Peyer's patch (tissue), 4 donors: ENCODE data around the gene SYS1. TPM values are rescaled to one million over a fixed set of nuclear protein-coding genes. Genes with fewer than 3 reads are reported as not detected.

Experiments
- DNase-seq, 3 donors: peaks; one replicate each; pipeline ENCODE4 v3.0.0-alpha.2; 2017 to 2019
- H3K27ac ChIP-seq, 4 donors: fragments of 200-600 bp; sonication (generic); one replicate each; pipeline ENCODE4 v1.5.1; 2016 to 2019
- H3K27me3 ChIP-seq, 2 donors: fragments of 200-600 bp; sonication (generic); one replicate each; pipeline ENCODE4 v1.5.1; 2019
- H3K36me3 ChIP-seq, 3 donors: fragments of 200-600 bp; sonication (generic); one replicate each; pipeline ENCODE4 v1.5.1; 2016 to 2019
- H3K4me1 ChIP-seq, 4 donors: fragments of 200-600 bp; sonication (generic); one replicate each; pipeline ENCODE4 v1.5.1; 2016 to 2019
- H3K4me3 ChIP-seq, 4 donors: fragments of 200-600 bp; sonication (generic); 1 replicate in 3 of 4; 2 replicates in 1 of 4; pipeline ENCODE4 v1.5.1; 2016 to 2019; ENCODE audit warnings: mild to moderate bottlenecking in 1 of 4
- H3K9me3 ChIP-seq, 4 donors: fragments of 200-600 bp; sonication (generic); one replicate each; pipeline ENCODE4 v1.5.1; 2016 to 2019; ENCODE audit warnings: mild to moderate bottlenecking in 1 of 4
- CTCF ChIP-seq, 6 experiments: fragments of 450-650 bp in 4 of 6; fragments of 200-600 bp in 2 of 6; sonication (generic) in 1 of 6; IDR thresholded peaks; one replicate each; pipeline ENCODE4 v1.5.1; 2017 to 2019; ENCODE audit warnings: antibody characterized with exemption in 6 of 6, mild to moderate bottlenecking in 3 of 6, moderate library complexity in 1 of 6
- POLR2A ChIP-seq, 2 donors: fragments of 450-650 bp; IDR thresholded peaks; one replicate each; pipeline ENCODE4 v1.5.1; 2017; ENCODE audit warnings: antibody characterized with exemption in 2 of 2, mild to moderate bottlenecking in 2 of 2, moderate library complexity in 2 of 2
- total RNA-seq, 4 donors: library from RNA; depleted of rRNA; stranded (reverse); fragments of >200 nt; gene quantifications; one replicate each; pipeline ENCODE4 v1.1.0, GENCODE V29; 2016

SYS1 gene
- total RNA-seq, 4 donors from 2014 or later = 23.1 to 62.2 (median 46.9) TPM

DNA sequence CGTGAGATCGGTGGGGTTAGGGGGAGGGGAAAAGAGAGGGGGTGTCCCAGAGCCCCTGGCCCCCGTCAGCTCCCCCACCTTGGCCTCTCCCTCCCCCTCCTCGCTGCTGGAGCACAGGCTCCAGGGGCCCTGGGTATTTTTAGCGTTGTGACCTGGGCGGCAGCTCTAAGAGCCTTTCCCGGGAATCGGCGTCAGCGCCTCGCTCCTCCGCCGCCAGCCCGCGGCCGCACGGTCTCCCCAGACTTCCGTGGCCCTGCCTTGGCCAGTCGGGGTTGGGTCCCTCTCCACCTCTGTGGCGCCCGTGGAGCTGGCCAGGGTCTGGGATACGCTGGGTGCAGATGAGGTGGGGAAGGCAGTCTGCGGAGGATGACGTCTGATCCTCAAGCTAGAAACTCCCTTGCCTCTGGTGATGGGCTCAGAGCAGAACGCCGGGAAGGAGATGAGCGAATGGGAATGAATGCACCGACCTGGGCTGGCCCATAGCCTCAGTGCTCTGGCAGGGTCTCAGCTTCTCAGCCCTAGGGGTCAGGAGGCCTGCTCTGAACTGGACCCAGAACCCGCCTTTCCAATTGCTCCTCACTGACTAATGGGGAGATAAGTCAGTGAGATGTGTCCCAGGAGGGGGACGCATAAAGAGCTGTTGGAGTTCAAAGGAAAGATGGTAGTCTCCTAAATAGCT, 44.2 kb downstream of the SYS1 start:
- TF ChIP-seq POLR2A (IDR thresholded peaks at IDR 0.05) (peak; percentile 17 to 45), CTCF (IDR thresholded peaks at IDR 0.05) (no peak)
- peaks cover 0 to 37% (median 2%) of the 10 kb centered on the region in 4 donors for H3K4me1 ChIP-seq
- H3K27ac ChIP-seq = peak overlapping the region; percentile 73 to 92 (median 82)
- peaks cover 0 to 15% (median 0%) of the 10 kb centered on the region in 3 donors for H3K36me3 ChIP-seq
- no peaks in the 10 kb centered on the region for H3K27me3 ChIP-seq
- peak overlapping the region; percentile 70 to 89 (median 85) for H3K4me3 ChIP-seq
- DNase-seq = peak in 2 of 3 donors; percentile 59 to 71
- no peaks in the 10 kb centered on the region for H3K9me3 ChIP-seq

DNA sequence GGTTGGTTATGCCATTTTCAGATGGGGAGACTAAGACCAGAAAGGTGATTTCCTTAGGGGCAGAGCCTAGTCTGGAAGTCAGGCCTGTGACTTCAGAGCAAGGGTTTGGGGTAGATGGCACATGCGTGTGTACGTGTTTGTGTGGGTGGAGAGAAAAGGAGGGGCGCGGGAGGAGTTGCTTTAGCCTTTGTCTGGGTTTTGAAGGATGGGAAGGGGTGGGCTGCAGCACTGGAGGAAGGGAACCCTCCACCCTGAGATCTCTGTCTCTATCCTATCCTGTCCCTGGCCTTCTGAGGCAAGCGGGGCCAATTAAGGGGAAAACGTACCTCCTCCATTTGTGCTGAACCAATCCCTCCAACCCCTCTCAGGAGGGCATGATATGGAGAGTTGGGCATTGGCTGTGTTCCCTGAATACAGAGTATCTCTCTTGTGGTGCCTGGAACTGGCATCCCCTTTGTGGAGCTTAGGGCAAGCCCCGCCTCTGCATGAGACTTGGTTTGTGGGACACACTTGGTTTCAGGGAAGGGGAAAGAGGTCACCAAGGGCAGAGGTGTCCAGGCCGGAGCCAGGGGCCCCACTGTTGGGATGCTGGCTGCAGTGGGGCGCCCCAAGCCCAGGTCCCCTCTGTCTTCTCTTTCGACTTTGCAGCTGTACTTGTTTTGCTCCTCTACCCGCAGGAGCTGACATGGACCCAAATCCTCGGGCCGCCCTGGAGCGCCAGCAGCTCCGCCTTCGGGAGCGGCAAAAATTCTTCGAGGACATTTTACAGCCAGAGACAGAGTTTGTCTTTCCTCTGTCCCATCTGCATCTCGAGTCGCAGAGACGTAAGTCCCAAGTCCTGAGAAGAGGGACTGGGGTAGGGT, 45.1 kb downstream of the SYS1 start, which contains the start of gene DBNDD2:
Gene DBNDD2, plus strand, starts transcription at position 507 of the 863 bp plus-strand sequence. Its CDS starts 179 bp downstream, at position 686.
- H3K27ac ChIP-seq = peak within 1 kb of the TSS; percentile 73 to 92 (median 82)
- no peaks in the 10 kb centered on the region for H3K9me3 ChIP-seq
- H3K36me3 ChIP-seq = peaks cover 0 to 15% (median 0%) of the 10 kb centered on the region in 3 donors
- TF ChIP-seq CTCF (IDR thresholded peaks at IDR 0.05) (no peak), POLR2A (IDR thresholded peaks at IDR 0.05) (no peak)
- no peak for DNase-seq
- peaks cover 0 to 37% (median 2%) of the 10 kb centered on the region in 4 donors for H3K4me1 ChIP-seq
- no peaks in the 10 kb centered on the region for H3K27me3 ChIP-seq
- H3K4me3 ChIP-seq = peak within 1 kb of the TSS; percentile 70 to 89 (median 85)

DNA sequence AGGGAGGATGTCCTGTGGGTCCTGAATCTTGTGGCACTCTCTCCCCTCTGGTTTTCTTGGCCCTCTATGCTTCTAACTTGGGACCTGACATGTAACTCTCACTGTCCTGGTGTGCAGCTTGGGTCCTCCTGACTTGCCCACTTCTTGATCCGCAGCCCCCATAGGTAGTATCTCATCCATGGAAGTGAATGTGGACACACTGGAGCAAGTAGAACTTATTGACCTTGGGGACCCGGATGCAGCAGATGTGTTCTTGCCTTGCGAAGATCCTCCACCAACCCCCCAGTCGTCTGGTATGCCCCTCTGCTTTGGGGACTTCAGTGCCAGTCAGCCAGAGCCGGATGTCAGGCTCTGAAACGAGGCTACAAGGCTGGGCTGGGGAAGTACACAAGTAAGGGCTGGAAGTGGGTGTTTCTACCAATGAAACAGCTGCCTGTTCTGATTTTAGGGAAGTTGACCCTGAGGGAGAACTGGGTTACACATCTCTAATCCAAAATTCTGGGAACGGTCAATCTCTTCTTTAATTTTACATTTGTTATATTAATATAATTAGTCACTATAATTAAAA, 45.8 kb downstream of the SYS1 start:
- TF ChIP-seq CTCF (IDR thresholded peaks at IDR 0.05) (no peak), POLR2A (IDR thresholded peaks at IDR 0.05) (no peak)
- Histone ChIP-seq H3K9me3 (no peaks in the 10 kb centered on the region), H3K4me3 (peak overlapping the region in 1 of 4 donors; percentile 86), H3K36me3 (peaks cover 0 to 15% (median 0%) of the 10 kb centered on the region in 3 donors), H3K4me1 (peaks cover 0 to 37% (median 2%) of the 10 kb centered on the region in 4 donors), H3K27me3 (no peaks in the 10 kb centered on the region), H3K27ac (peak overlapping the region in 2 of 4 donors; percentile 86 to 92)
- DNase-seq = no peak

GRCh38 chr20:45409521-45410272, 46.7 kb downstream of the SYS1 start:
- peaks cover 0 to 37% (median 2%) of the 10 kb centered on the region in 4 donors for H3K4me1 ChIP-seq
- no peak for DNase-seq
- no peak for TF ChIP-seq POLR2A (IDR thresholded peaks at IDR 0.05)
- no peak for TF ChIP-seq CTCF (IDR thresholded peaks at IDR 0.05)
- H3K4me3 ChIP-seq = no peak overlapping the region
- H3K27me3 ChIP-seq = no peaks in the 10 kb centered on the region
- H3K36me3 ChIP-seq = peaks cover 0 to 15% (median 0%) of the 10 kb centered on the region in 3 donors
- H3K27ac ChIP-seq = peak overlapping the region in 2 of 4 donors; percentile 61 to 92
- no peaks in the 10 kb centered on the region for H3K9me3 ChIP-seq

GRCh38 chr20:45410887-45411286, 47.9 kb downstream of the SYS1 start:
- H3K36me3 ChIP-seq = peaks cover 0 to 15% (median 0%) of the 10 kb centered on the region in 3 donors
- H3K27me3 ChIP-seq = no peaks in the 10 kb centered on the region
- H3K4me3 ChIP-seq = no peak overlapping the region
- H3K4me1 ChIP-seq = peaks cover 0 to 32% (median 2%) of the 10 kb centered on the region in 4 donors
- TF ChIP-seq POLR2A (IDR thresholded peaks at IDR 0.05) (no peak), CTCF (IDR thresholded peaks at IDR 0.05) (peak in 1 of 6 experiments; percentile 4)
- DNase-seq = no peak
- peak overlapping the region in 3 of 4 donors; percentile 54 to 61 (median 55) for H3K27ac ChIP-seq
- no peaks in the 10 kb centered on the region for H3K9me3 ChIP-seq
